H1 (cell line): ENCODE measurements around the gene MAP3K10. TPM values are rescaled to one million over a fixed set of nuclear protein-coding genes. Genes with fewer than 3 reads are reported as not detected.

Source experiments
- polyA plus RNA-seq, 7 experiments: library from polyadenylated mRNA; depleted of rRNA in 3 of 7; stranded (reverse) in 5 of 7; unstranded in 2 of 7; fragments of >200 nt in 5 of 7; fragments of 200-250 nt in 2 of 7; gene quantifications; 1 replicate in 5 of 7; 2 replicates in 1 of 7; 4 replicates in 1 of 7; pipeline versions ENCODE4 v1.2.1 to v1.2.3, GENCODE V29; 2011 to 2013; ENCODE audit warnings: missing spikeins in 2 of 7, mixed read lengths in 2 of 7
- total RNA-seq: library from RNA; stranded (reverse); fragmentation: NEBNext Ultra II Directional; extraction: Animal tissue kit (Norgen Biotek cat#: 25700); gene quantifications from 2 replicates; pipeline ENCODE4 v1.2.1, GENCODE V29; 2021
- TF ChIP-seq, protein P1 (sequence below): IDR thresholded peaks from 2 replicates; pipeline ENCODE4 v1.6.1; 2012; ENCODE audit warnings: inconsistent platforms

The MAP3K10 gene
- total and polyA plus RNA-seq, 2 of the 8 experiments (the other 6 are each of a cell fraction or from before 2014, with no cell fraction given), result 4.9 to 15.9 TPM

DNA sequence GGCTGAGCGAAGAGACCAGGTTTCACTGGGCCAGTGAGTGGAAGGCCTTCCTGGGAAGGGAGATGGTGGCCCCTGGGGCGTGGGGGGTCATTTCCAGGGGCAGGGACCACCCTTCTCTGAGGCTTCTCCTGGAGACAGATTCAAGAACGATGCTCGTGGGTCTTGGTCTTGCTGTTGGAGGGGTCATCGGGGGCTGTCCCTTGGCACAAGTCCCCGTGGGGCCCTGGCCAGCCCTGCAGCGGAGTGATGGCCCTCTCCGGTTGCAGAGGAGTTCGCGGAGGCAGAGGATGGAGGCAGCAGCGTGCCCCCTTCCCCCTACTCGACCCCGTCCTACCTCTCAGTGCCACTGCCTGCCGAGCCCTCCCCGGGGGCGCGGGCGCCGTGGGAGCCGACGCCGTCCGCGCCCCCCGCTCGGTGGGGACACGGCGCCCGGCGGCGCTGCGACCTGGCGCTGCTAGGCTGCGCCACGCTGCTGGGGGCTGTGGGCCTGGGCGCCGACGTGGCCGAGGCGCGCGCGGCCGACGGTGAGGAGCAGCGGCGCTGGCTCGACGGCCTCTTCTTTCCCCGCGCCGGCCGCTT is 22.1 kb downstream of the MAP3K10 start (continued):
- TF ChIP-seq, protein P1, sequence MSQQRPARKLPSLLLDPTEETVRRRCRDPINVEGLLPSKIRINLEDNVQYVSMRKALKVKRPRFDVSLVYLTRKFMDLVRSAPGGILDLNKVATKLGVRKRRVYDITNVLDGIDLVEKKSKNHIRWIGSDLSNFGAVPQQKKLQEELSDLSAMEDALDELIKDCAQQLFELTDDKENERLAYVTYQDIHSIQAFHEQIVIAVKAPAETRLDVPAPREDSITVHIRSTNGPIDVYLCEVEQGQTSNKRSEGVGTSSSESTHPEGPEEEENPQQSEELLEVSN, result no peak
- TF ChIP-seq, all 59 proteins: peak for 0
